ENCODE measurements around the gene FKBP3. TPM values are rescaled to one million over a fixed set of nuclear protein-coding genes. Genes with fewer than 3 reads are reported as not detected.

The FKBP3 gene
- total and polyA plus RNA-seq, 2 donors (not counting 1 experiment from before 2014, with no cell fraction given): 18.5 to 58.7 TPM

DNA sequence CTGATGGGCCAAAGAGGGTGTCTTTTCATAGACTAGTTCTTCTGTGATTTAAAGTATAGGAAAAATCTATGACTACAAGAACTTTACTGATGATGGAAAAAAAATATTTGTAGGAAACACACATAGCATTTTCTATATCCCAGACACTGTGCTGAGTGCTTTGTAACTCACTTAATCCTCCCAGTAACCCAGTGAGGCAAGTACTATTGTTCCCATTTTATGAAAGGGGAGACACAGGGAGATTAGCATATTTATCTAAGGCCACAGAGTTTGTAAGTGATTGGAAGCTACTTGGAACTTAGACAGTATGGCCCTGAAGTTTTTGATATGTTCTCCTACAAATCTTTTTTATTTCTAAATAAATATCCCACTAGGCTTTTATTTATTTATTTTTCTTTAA, 30.5 kb downstream of the FKBP3 start:
- Histone ChIP-seq H3K9ac (ENCODE audit: low read length) (no peak overlapping the region), H3K36me3 (replicated peaks in 1 of 2; ENCODE audit: control extremely low read depth in 1 of 2, control insufficient read depth in 1 of 2, extremely low read depth in 1 of 2, insufficient read depth in 2 of 2, low read length in 1 of 2) (peaks cover 14 to 48% of the 10 kb centered on the region in 2 experiments), H3K4me3 (ENCODE audit: control extremely low read depth in 1 of 5, extremely low read depth in 1 of 5, insufficient read depth in 1 of 5, low read depth in 2 of 5, low read length in 4 of 5) (no peak overlapping the region), H3K9me3 (ENCODE audit: control extremely low read depth in 1 of 3, control insufficient read depth in 2 of 3, insufficient read depth in 1 of 3, low read length in 2 of 3) (no peaks in the 10 kb centered on the region), H4K20me1 (ENCODE audit: control insufficient read depth, insufficient read depth, low read length, poor library complexity, severe bottlenecking) (no peaks in the 10 kb centered on the region), H3K4me2 (replicated peaks; ENCODE audit: low read depth, low read length, poor library complexity, severe bottlenecking) (no peak overlapping the region), H3K79me2 (ENCODE audit: control insufficient read depth, insufficient read depth, low read length) (peaks cover 4% of the 10 kb centered on the region), H3K27ac (ENCODE audit: low read length in 2 of 2) (no peak overlapping the region), H3K4me1 (ENCODE audit: control insufficient read depth in 2 of 2, insufficient read depth in 2 of 2, low read length in 2 of 2) (no peaks in the 10 kb centered on the region), H3K27me3 (replicated peaks in 1 of 4; ENCODE audit: control extremely low read depth in 1 of 4, control insufficient read depth in 3 of 4, insufficient read depth in 4 of 4, low read length in 3 of 4) (no peaks in the 10 kb centered on the region), H2AFZ (ENCODE audit: insufficient read depth, low read depth, low read length, poor library complexity, severe bottlenecking) (no peak overlapping the region)
- no peak overlapping the region for H3K4me3 Mint-ChIP-seq
- intact Hi-C loops (cut with micrococcal nuclease): no loop called here
- no peak for DNase-seq
- no peaks in the 10 kb centered on the region for H3K27me3 Mint-ChIP-seq
- POLR2A ChIA-PET: no interaction called here
- ATAC-seq (ENCODE audit: low read depth): no peak
- no peak overlapping the region for H3K27ac Mint-ChIP-seq
- no peaks in the 10 kb centered on the region for H3K4me1 Mint-ChIP-seq
- no peak for TF ChIP-seq EZH2 (IDR thresholded peaks at IDR 0.05; ENCODE audit: borderline replicate concordance, insufficient read depth, low read depth, low read length, poor library complexity, severe bottlenecking)
- TF ChIP-seq, protein P1, sequence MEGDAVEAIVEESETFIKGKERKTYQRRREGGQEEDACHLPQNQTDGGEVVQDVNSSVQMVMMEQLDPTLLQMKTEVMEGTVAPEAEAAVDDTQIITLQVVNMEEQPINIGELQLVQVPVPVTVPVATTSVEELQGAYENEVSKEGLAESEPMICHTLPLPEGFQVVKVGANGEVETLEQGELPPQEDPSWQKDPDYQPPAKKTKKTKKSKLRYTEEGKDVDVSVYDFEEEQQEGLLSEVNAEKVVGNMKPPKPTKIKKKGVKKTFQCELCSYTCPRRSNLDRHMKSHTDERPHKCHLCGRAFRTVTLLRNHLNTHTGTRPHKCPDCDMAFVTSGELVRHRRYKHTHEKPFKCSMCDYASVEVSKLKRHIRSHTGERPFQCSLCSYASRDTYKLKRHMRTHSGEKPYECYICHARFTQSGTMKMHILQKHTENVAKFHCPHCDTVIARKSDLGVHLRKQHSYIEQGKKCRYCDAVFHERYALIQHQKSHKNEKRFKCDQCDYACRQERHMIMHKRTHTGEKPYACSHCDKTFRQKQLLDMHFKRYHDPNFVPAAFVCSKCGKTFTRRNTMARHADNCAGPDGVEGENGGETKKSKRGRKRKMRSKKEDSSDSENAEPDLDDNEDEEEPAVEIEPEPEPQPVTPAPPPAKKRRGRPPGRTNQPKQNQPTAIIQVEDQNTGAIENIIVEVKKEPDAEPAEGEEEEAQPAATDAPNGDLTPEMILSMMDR (IDR thresholded peaks at IDR 0.05): no peak
- CTCF ChIA-PET: no interaction called here
- H3K9me3 Mint-ChIP-seq (ENCODE audit: insufficient read depth): no peaks in the 10 kb centered on the region

DNA sequence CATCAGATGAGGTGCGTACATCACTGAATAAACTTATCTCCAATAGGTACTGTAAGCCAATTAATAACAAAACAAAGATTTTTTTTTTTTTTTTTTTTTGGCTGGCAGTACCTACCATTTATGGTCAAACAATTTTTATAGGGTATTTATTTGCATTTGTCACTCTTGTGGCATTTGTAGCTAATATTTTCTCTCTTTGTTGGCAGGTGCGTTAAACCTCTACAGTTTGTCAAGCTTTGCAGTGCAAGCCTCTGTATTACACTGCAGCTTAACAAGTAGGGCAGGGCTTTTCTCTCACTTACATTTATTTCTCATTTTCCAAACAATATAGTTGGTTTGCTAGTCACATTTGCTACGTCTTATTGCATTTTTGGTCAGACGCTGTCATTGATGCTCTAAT, 38.1 kb downstream of the FKBP3 start:
- Mint-ChIP-seq H3K27me3 (no peaks in the 10 kb centered on the region), H3K27ac (no peak overlapping the region), H3K4me3 (no peak overlapping the region), H3K4me1 (no peaks in the 10 kb centered on the region), H3K9me3 (ENCODE audit: insufficient read depth) (no peaks in the 10 kb centered on the region)
- Histone ChIP-seq H3K79me2 (ENCODE audit: control insufficient read depth, insufficient read depth, low read length) (peaks cover 46% of the 10 kb centered on the region), H3K36me3 (replicated peaks in 1 of 2; ENCODE audit: control extremely low read depth in 1 of 2, control insufficient read depth in 1 of 2, extremely low read depth in 1 of 2, insufficient read depth in 2 of 2, low read length in 1 of 2) (peaks cover 10 to 50% of the 10 kb centered on the region in 2 experiments), H2AFZ (ENCODE audit: insufficient read depth, low read depth, low read length, poor library complexity, severe bottlenecking) (no peak overlapping the region), H3K4me3 (ENCODE audit: control extremely low read depth in 1 of 5, extremely low read depth in 1 of 5, insufficient read depth in 1 of 5, low read depth in 2 of 5, low read length in 4 of 5) (no peak overlapping the region), H3K4me1 (ENCODE audit: control insufficient read depth in 2 of 2, insufficient read depth in 2 of 2, low read length in 2 of 2) (no peaks in the 10 kb centered on the region), H3K27ac (ENCODE audit: low read length in 2 of 2) (no peak overlapping the region), H3K9ac (ENCODE audit: low read length) (no peak overlapping the region), H3K4me2 (replicated peaks; ENCODE audit: low read depth, low read length, poor library complexity, severe bottlenecking) (no peak overlapping the region), H3K9me3 (ENCODE audit: control extremely low read depth in 1 of 3, control insufficient read depth in 2 of 3, insufficient read depth in 1 of 3, low read length in 2 of 3) (no peaks in the 10 kb centered on the region), H4K20me1 (ENCODE audit: control insufficient read depth, insufficient read depth, low read length, poor library complexity, severe bottlenecking) (peaks cover 17% of the 10 kb centered on the region), H3K27me3 (replicated peaks in 1 of 4; ENCODE audit: control extremely low read depth in 1 of 4, control insufficient read depth in 3 of 4, insufficient read depth in 4 of 4, low read length in 3 of 4) (no peaks in the 10 kb centered on the region)
- WGBS (ENCODE audit: insufficient coverage): 100% methylated on average over 2 of the region's 4 CpGs
- ATAC-seq (ENCODE audit: low read depth) (no peak), DNase-seq (no peak)
- TF ChIP-seq, protein P1 (IDR thresholded peaks at IDR 0.05): no peak
- no peak for TF ChIP-seq EZH2 (IDR thresholded peaks at IDR 0.05; ENCODE audit: borderline replicate concordance, insufficient read depth, low read depth, low read length, poor library complexity, severe bottlenecking)
- ChIA-PET POLR2A (no interaction called here), CTCF (interaction anchor here (1.6 kb wide), 1 partner anchor 174 kb away, joined by 3 read pairs; no protein-coding TSS in a partner anchor)
- intact Hi-C loops (cut with micrococcal nuclease): loop anchor here (5.0 kb wide), 1 partner anchor 36 kb away; the partner anchor contains the start of gene FKBP3
